Panc1 (cell line): ENCODE measurements around the gene CHMP6. TPM values are rescaled to one million over a fixed set of nuclear protein-coding genes. Genes with fewer than 3 reads are reported as not detected.

Experiments used
- ATAC-seq: fragments of 200-7000 bp; cut with Tn5 transposase; 2 replicates; pipeline ENCODE4 v1.9.1; 2020; ENCODE audit warnings: mild to moderate bottlenecking, moderate library complexity
- BruUV-seq: library from RNA; stranded (reverse); fragments of 400-500 nt; replicated peaks from 2 replicates; lab custom pipeline; 2021; lab: Mats Ljungman, UMichigan
- CTCF ChIA-PET: fragments of 300-600 bp; sonication (Branson Sonifier 250); formaldehyde crosslinking; loops from one replicate; lab custom pipeline; 2022; ENCODE audit warnings: antibody characterized with exemption; lab: Charles Lee
- POLR2A ChIA-PET: fragments of 300-600 bp; sonication (Branson Sonifier 250); formaldehyde crosslinking; loops from one replicate; lab custom pipeline; 2022; ENCODE audit warnings: antibody characterized with exemption; lab: Charles Lee
- DNase-seq: peaks from one replicate; pipeline ENCODE4 v3.0.0-alpha.2; 2010; ENCODE audit warnings: low read depth, low spot score
- H3K27ac ChIP-seq: 2 replicates; pipeline ENCODE4 v1.5.1; 2011; ENCODE audit warnings: mild to moderate bottlenecking, low read length, inconsistent platforms
- H3K27me3 ChIP-seq: fragments of 200-500 bp; sonication (Bioruptor generic); 2 replicates; pipeline ENCODE4 v1.6.0; 2014; ENCODE audit warnings: low read length, inconsistent platforms; ENCODE audit not compliant: control insufficient read depth, insufficient read depth
- H3K36me3 ChIP-seq: fragments of 200-500 bp; sonication (Bioruptor generic); 2 replicates; pipeline ENCODE4 v1.5.1; 2014; ENCODE audit warnings: inconsistent platforms, mild to moderate bottlenecking, low read length, moderate library complexity; ENCODE audit not compliant: control insufficient read depth, insufficient read depth
- H3K4me1 ChIP-seq: 2 replicates; pipeline ENCODE4 v1.5.1; 2011; ENCODE audit warnings: inconsistent platforms, mild to moderate bottlenecking, low read length, moderate library complexity; ENCODE audit not compliant: control insufficient read depth, insufficient read depth
- H3K4me3 ChIP-seq, 2 experiments: 2 replicates each; pipeline ENCODE4 v1.5.1; 2011 to 2012; ENCODE audit warnings: low read depth in 2 of 2, low read length in 2 of 2, mild to moderate bottlenecking in 2 of 2, inconsistent platforms in 1 of 2, moderate library complexity in 1 of 2
- H3K9me3 ChIP-seq: fragments of 200-500 bp; sonication (Bioruptor generic); 2 replicates; pipeline ENCODE4 v1.5.1; 2014; ENCODE audit warnings: low read depth, mild to moderate bottlenecking, inconsistent platforms, low read length, moderate library complexity; ENCODE audit not compliant: control insufficient read depth, insufficient read depth
- CTCF ChIP-seq: fragments of 450-650 bp; IDR thresholded peaks from 2 replicates; pipeline ENCODE4 v1.5.1; 2017; ENCODE audit warnings: mild to moderate bottlenecking
- POLR2AphosphoS5 ChIP-seq: IDR thresholded peaks from 2 replicates; pipeline ENCODE4 v1.6.1; 2012; ENCODE audit warnings: mild to moderate bottlenecking, low read depth, low read length, moderate library complexity
- REST ChIP-seq, 2 experiments: IDR thresholded peaks; 2 replicates each; pipeline ENCODE4 v1.6.1; 2011 to 2012; ENCODE audit warnings: low read depth in 2 of 2, control low read depth in 1 of 2, low read length in 1 of 2, mild to moderate bottlenecking in 1 of 2, moderate library complexity in 1 of 2; ENCODE audit not compliant: insufficient read depth in 1 of 2
- SIN3A ChIP-seq: IDR thresholded peaks from 2 replicates; pipeline ENCODE4 v1.6.1; 2012; ENCODE audit warnings: low read depth, mild to moderate bottlenecking, low read length, moderate library complexity, borderline replicate concordance; ENCODE audit not compliant: insufficient read depth
- TCF7L2 ChIP-seq: IDR thresholded peaks from 2 replicates; pipeline ENCODE4 v1.6.1; 2011; ENCODE audit warnings: mild to moderate bottlenecking, low read depth, low read length, inconsistent platforms
- in situ Hi-C: cut with HindIII; loops from 2 replicates; pipeline ENCODE4 v1.10.0; 2016; ENCODE audit warnings: low sequenced_read_pairs, low pct_unique_long_range_greater_than_20kb
- intact Hi-C: fragments of 100-400 bp; cut with micrococcal nuclease; formaldehyde crosslinking; loops from one replicate; pipeline ENCODE4 v1.10.0; 2022; ENCODE audit not compliant: unreplicated experiment
- total RNA-seq: library from RNA; stranded (reverse); gene quantifications from one replicate; pipeline ENCODE4 v1.2.1, GENCODE V29; 2021; ENCODE audit not compliant: unreplicated experiment

CHMP6 gene
- total RNA-seq, 1 experiment from 2014 or later: 43.7 TPM

- Histone ChIP-seq H3K4me1 (peaks cover 28% of the 10 kb centered on the region), H3K27ac (peak overlapping the region; percentile 80), H3K27me3 (no peaks in the 10 kb centered on the region), H3K9me3 (0 out of 2 replicates have a peak, but pooled peaks cover 3% of the 10 kb centered on the region), H3K36me3 (no peaks in the 10 kb centered on the region), H3K4me3 (peak overlapping the region; percentile 26 to 49)
- in situ Hi-C loops (no loop called here), intact Hi-C loops (no loop called here)
- ATAC-seq: peak; percentile 78
- POLR2A ChIA-PET: no interaction called here
- TF ChIP-seq CTCF (no peak), REST (IDR thresholded peaks at IDR 0.05; ENCODE audit: insufficient read depth in 1 of 2, low read depth in 2 of 2, low read length in 1 of 2) (0 out of 4 replicates have a peak, but pooled peaks of 1 of the 2 experiments have one; percentile 25), POLR2AphosphoS5 (no peak)
- DNase-seq: no peak
- BruUV-seq: no TSS peak
- CTCF ChIA-PET: interaction anchor here (0.5 kb wide), 1 partner anchor 30 kb away, joined by 4 read pairs; no protein-coding TSS in a partner anchor
Measured at GRCh38 chr17:81018044-81018802, 26.6 kb downstream of the CHMP6 start.

GRCh38 chr17:81019563-81020442, 28.2 kb downstream of the CHMP6 start:
- BruUV-seq: no TSS peak
- DNase-seq (no peak), ATAC-seq (no peak)
- H3K27ac ChIP-seq: no peak overlapping the region
- peaks cover 31% of the 10 kb centered on the region for H3K4me1 ChIP-seq
- H3K27me3 ChIP-seq: no peaks in the 10 kb centered on the region
- TF ChIP-seq POLR2AphosphoS5: no peak
- TF ChIP-seq REST (IDR thresholded peaks at IDR 0.05; ENCODE audit: insufficient read depth in 1 of 2, low read depth in 2 of 2, low read length in 1 of 2): no peak
- TF ChIP-seq TCF7L2: no peak
- no peak for TF ChIP-seq SIN3A
- no peak for TF ChIP-seq CTCF
- H3K36me3 ChIP-seq: no peaks in the 10 kb centered on the region
- intact Hi-C loops: no loop called here
- H3K9me3 ChIP-seq: 0 out of 2 replicates have a peak, but pooled peaks cover 3% of the 10 kb centered on the region
- H3K4me3 ChIP-seq: no peak overlapping the region
- POLR2A ChIA-PET: interaction anchor here (1.1 kb wide), 1 partner anchor 219 kb away, joined by 10 read pairs; the partner anchor contains the start of genes NDUFAF8 and TEPSIN
- CTCF ChIA-PET: no interaction called here
- in situ Hi-C loops: no loop called here
